Thymus (tissue), 11 donors: ENCODE data around the gene FAM118B. TPM values are rescaled to one million over a fixed set of nuclear protein-coding genes. Genes with fewer than 3 reads are reported as not detected.

Experiments
- DNase-seq, 9 donors: peaks; one replicate each; pipeline ENCODE4 v3.0.0-alpha.2; 2013; ENCODE audit warnings: low spot score in 9 of 9, low read depth in 6 of 9, missing footprints in 1 of 9
- H3K27ac ChIP-seq, 2 donors: one replicate each; pipeline ENCODE4 v1.5.1; 2013; ENCODE audit warnings: control low read depth in 1 of 2, low read depth in 1 of 2, low read length in 1 of 2, mild to moderate bottlenecking in 1 of 2, moderate library complexity in 1 of 2
- H3K27me3 ChIP-seq, 2 donors: one replicate each; pipeline ENCODE4 v1.5.1; 2013; ENCODE audit warnings: low read length in 1 of 2; ENCODE audit not compliant: control insufficient read depth in 2 of 2, insufficient read depth in 1 of 2
- H3K36me3 ChIP-seq, 2 donors: one replicate each; pipeline ENCODE4 v1.5.1; 2013; ENCODE audit warnings: low read length in 1 of 2, mild to moderate bottlenecking in 1 of 2, moderate library complexity in 1 of 2; ENCODE audit not compliant: control insufficient read depth in 2 of 2, insufficient read depth in 2 of 2
- H3K4me1 ChIP-seq, 2 donors: one replicate each; pipeline ENCODE4 v1.5.1; 2013; ENCODE audit warnings: low read length in 2 of 2; ENCODE audit not compliant: control insufficient read depth in 2 of 2, insufficient read depth in 2 of 2
- H3K4me3 ChIP-seq, 2 donors: one replicate each; pipeline ENCODE4 v1.5.1; 2013; ENCODE audit warnings: low read length in 2 of 2, control low read depth in 1 of 2, mild to moderate bottlenecking in 1 of 2
- H3K9me3 ChIP-seq, 2 donors: one replicate each; pipeline ENCODE4 v1.5.1; 2013; ENCODE audit warnings: low read length in 1 of 2, mild to moderate bottlenecking in 1 of 2; ENCODE audit not compliant: control insufficient read depth in 2 of 2, insufficient read depth in 1 of 2
- WGBS: extraction: QIAGEN DNeasy Blood & Tissue Kit; methylation state at CpG from one replicate; pipeline ENCODE4 v1.1.7; 2013; 5-methylcytosine and 5-hydroxymethylcytosine counted together
- polyA plus RNA-seq: library from polyadenylated mRNA; stranded (reverse); fragments of 200-250 nt; gene quantifications from one replicate; pipeline ENCODE4 v1.2.3, GENCODE V29; 2013
- total RNA-seq: library from RNA; stranded (reverse); fragments of 120-200 nt; gene quantifications from one replicate; pipeline ENCODE4 v1.2.4, GENCODE V29; 2013
- donor health status: healthy.

FAM118B gene
- total and polyA plus RNA-seq, 2 donors = 9.5 to 23.7 TPM

- WGBS = 96% methylated on average over 3 of the region's 3 CpGs
- no peak overlapping the region for H3K27ac ChIP-seq
- no peaks in the 10 kb centered on the region for H3K27me3 ChIP-seq
- DNase-seq = no peak
- peaks cover 0 to 2% of the 10 kb centered on the region in 2 donors for H3K9me3 ChIP-seq
- no peaks in the 10 kb centered on the region for H3K36me3 ChIP-seq
- H3K4me3 ChIP-seq = no peak overlapping the region
- peaks cover 0 to 12% of the 10 kb centered on the region in 2 donors for H3K4me1 ChIP-seq
Observed at GRCh38 chr11:126166413-126166812, 45.2 kb upstream of the FAM118B start.

- no peak for DNase-seq
- Histone ChIP-seq H3K27ac (no peak overlapping the region), H3K4me1 (peaks cover 0 to 12% of the 10 kb centered on the region in 2 donors), H3K9me3 (peaks cover 0 to 2% of the 10 kb centered on the region in 2 donors), H3K36me3 (no peaks in the 10 kb centered on the region), H3K27me3 (no peaks in the 10 kb centered on the region), H3K4me3 (no peak overlapping the region)
- WGBS = 55% methylated on average over 2 of the region's 2 CpGs
Observed at GRCh38 chr11:126167488-126167887, 44.1 kb upstream of the FAM118B start.

GRCh38 chr11:126169291-126169690 lies 42.3 kb upstream of the FAM118B start:
- Histone ChIP-seq H3K27me3 (no peaks in the 10 kb centered on the region), H3K36me3 (no peaks in the 10 kb centered on the region), H3K27ac (no peak overlapping the region), H3K4me3 (no peak overlapping the region), H3K9me3 (no peaks in the 10 kb centered on the region), H3K4me1 (peaks cover 0 to 4% of the 10 kb centered on the region in 2 donors)
- DNase-seq = no peak
- WGBS = 93% methylated on average over 3 of the region's 3 CpGs

- H3K4me3 ChIP-seq = no peak overlapping the region
- no peak for DNase-seq
- 76% methylated on average over 8 of the region's 8 CpGs for WGBS
- no peaks in the 10 kb centered on the region for H3K27me3 ChIP-seq
- no peak overlapping the region for H3K27ac ChIP-seq
- H3K9me3 ChIP-seq = no peaks in the 10 kb centered on the region
- no peaks in the 10 kb centered on the region for H3K36me3 ChIP-seq
- H3K4me1 ChIP-seq = peaks cover 0 to 14% of the 10 kb centered on the region in 2 donors
Observed at GRCh38 chr11:126172596-126173038, 39.0 kb upstream of the FAM118B start.

GRCh38 chr11:126173257-126173656 lies 38.3 kb upstream of the FAM118B start:
- H3K4me1 ChIP-seq = peaks cover 0 to 14% of the 10 kb centered on the region in 2 donors
- DNase-seq = no peak
- no peaks in the 10 kb centered on the region for H3K9me3 ChIP-seq
- H3K36me3 ChIP-seq = no peaks in the 10 kb centered on the region
- no peak overlapping the region for H3K4me3 ChIP-seq
- no peak overlapping the region for H3K27ac ChIP-seq
- no peaks in the 10 kb centered on the region for H3K27me3 ChIP-seq
- WGBS = 47% methylated on average over 9 of the region's 9 CpGs

- no peak overlapping the region for H3K27ac ChIP-seq
- WGBS = 96% methylated on average over 7 of the region's 7 CpGs
- H3K4me1 ChIP-seq = peaks cover 0 to 14% of the 10 kb centered on the region in 2 donors
Observed at GRCh38 chr11:126174816-126175215, 36.8 kb upstream of the FAM118B start.

GRCh38 chr11:126175393-126175792 lies 36.2 kb upstream of the FAM118B start:
- H3K9me3 ChIP-seq = no peaks in the 10 kb centered on the region
- no peak overlapping the region for H3K4me3 ChIP-seq
- no peaks in the 10 kb centered on the region for H3K36me3 ChIP-seq
- DNase-seq = no peak
- WGBS = 68% methylated on average over 15 of the region's 15 CpGs
- H3K27ac ChIP-seq = peak overlapping the region in 1 of 2 donors; percentile 2
- H3K27me3 ChIP-seq = no peaks in the 10 kb centered on the region
- H3K4me1 ChIP-seq = peaks cover 0 to 14% of the 10 kb centered on the region in 2 donors

More at GRCh38 chr11:126174816-126175215, 36.8 kb upstream of the FAM118B start:
- Histone ChIP-seq H3K27me3 (no peaks in the 10 kb centered on the region), H3K36me3 (no peaks in the 10 kb centered on the region), H3K4me3 (no peak overlapping the region), H3K9me3 (no peaks in the 10 kb centered on the region)
- no peak for DNase-seq

GRCh38 chr11:126176853-126177470 lies 34.6 kb upstream of the FAM118B start:
- WGBS = 96% methylated on average over 8 of the region's 8 CpGs
- H3K27me3 ChIP-seq = no peaks in the 10 kb centered on the region
- peaks cover 0 to 17% of the 10 kb centered on the region in 2 donors for H3K4me1 ChIP-seq
- no peak for DNase-seq
- no peak overlapping the region for H3K27ac ChIP-seq
- no peaks in the 10 kb centered on the region for H3K9me3 ChIP-seq
- H3K36me3 ChIP-seq = no peaks in the 10 kb centered on the region
- H3K4me3 ChIP-seq = no peak overlapping the region

- WGBS = 67% methylated on average over 13 of the region's 13 CpGs
Observed at GRCh38 chr11:126181939-126182730, 29.4 kb upstream of the FAM118B start.

More at GRCh38 chr11:126181939-126182730, 29.4 kb upstream of the FAM118B start:
- Histone ChIP-seq H3K27me3 (no peaks in the 10 kb centered on the region), H3K4me1 (peaks cover 0 to 12% of the 10 kb centered on the region in 2 donors), H3K9me3 (no peaks in the 10 kb centered on the region), H3K27ac (no peak overlapping the region), H3K36me3 (peaks cover 0 to 1% of the 10 kb centered on the region in 2 donors), H3K4me3 (no peak overlapping the region)
- DNase-seq = no peak
